ENCODE data around the gene RUNX3.

Gene RUNX3

DNA sequence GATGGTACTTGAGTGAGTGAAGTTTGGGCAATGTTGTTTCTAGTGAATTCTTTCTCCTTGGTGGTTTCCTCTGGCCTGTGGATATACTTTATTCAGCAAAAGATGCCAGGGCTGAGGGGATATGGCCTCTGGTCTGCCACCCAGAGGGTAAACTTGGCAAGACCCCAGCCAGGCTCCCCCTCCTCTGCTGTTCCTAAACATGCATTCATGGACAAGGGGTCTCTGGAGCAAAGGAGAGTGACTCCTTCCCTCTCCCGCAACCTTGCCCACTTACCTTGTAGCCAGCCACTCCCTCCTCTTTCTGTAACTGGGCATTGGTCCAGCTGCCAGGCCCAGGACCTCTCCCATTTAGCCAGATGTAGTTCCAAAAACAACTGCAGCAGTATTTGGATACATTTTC is 43.8 kb downstream of the RUNX3 start:
- DNase-seq (ENCODE audit: low read depth), result no peak

GRCh38 chr1:24884751-24885150 is 45.3 kb downstream of the RUNX3 start:
- no peak for DNase-seq (ENCODE audit: low read depth)

GRCh38 chr1:24881034-24881433 is 49.0 kb downstream of the RUNX3 start:
- no peak for DNase-seq (ENCODE audit: low read depth)

DNA sequence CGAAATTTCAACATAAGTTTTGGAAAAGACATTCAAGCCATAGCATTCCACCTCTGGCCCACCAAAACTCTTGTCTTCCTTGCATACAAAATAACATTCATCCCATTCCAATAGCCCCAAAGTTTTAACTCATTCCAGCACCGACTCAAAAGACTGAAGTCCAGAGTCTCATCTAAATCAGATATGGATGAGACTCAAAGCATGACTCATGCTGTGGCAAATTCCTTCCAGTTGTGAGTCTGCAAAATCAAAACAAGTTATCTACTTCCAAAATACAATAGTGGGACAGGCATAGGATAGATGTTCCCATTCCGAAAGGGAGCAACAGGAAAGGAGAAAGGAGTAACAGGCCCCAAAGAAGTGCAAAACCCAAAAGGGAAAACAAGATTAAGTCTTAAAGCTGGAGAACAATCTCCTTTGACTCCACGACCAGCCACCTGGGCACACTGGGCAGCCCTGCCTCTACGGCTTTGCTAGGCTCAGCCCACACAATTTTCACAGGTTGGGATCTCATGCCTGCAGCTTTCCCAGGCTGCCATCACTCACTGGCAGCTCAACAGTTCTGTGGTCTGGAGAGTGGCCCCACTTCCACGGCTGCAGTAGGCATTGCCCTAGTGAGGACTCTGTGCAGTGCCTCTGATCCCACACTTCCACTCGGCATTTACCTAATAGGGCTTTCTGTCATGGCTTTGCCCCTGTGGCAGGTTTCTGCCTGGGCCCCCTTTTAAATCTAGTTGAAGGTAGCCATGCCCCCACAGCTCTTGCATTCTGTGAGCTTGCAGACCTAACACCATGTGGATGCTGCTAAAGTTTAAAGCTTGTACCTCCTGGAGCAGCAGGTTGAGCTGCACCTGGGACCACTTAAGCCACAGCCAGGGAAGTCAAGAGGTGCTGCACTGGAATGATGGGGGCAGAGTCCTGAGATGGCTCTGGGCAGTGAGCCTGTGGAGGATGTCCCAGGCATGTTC is 51.0 kb downstream of the RUNX3 start:
- DNase-seq (ENCODE audit: low read depth), result no peak

- no peak for DNase-seq (ENCODE audit: low read depth)
Measured at GRCh38 chr1:24878045-24878444, 52.0 kb downstream of the RUNX3 start.

DNA sequence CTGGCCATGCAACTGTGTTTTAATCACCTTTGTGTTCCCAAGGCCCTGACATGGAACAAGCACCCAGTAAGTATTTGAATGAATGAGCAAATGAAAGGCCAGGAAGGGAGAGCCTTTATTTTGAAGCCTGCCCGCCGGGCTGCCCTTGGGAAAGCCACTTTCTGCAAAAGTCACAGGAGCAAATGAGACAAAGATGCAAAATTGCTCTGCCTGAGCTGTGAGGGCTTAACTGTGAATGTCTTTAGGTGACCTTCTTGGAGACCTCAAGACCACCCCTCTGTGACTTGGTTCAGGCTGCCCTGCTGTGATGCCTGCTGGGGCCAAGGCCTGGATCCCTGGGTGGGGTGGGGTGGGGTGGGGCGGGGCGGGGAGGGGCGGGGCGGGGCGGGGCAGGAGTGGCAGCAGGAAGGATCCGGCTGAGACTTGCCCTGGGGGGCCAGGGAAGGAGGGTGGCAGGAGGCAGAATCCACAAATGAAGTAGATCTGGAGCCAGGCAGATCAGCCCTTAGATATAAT is 54.0 kb downstream of the RUNX3 start:
- no peak for DNase-seq (ENCODE audit: low read depth)

- DNase-seq (ENCODE audit: low read depth), result no peak
Measured at GRCh38 chr1:24875257-24875656, 54.8 kb downstream of the RUNX3 start.

DNA sequence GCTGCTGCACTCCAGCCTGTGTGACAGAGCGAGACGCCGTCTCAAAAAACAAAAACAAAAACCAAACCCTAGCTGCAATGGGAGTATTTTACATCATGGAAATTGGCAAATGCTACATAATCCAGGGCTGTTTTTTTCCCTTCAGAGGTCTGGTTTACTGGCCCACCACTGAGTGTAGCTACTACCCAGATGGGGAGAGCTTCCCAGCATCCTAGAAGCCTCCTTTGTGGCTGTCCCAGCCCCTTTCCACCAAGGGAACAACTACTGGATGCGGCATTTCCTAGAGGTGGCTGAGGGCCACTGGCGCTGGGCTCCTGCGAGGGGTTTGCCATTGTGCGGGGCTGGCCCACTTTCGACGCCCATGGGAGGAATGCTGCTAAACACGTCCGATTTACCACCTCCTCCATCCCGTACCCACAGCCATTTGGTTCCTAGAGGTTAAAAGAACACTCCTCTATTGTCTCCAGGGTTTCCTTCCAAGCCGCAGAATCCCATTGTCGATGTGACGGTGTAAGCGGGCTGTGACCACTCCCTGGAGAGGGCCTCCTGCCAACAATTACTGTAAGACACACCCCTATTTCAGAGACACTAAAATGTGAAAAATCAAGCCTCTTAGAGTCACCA is 55.4 kb downstream of the RUNX3 start:
- no peak for DNase-seq (ENCODE audit: low read depth)

DNA sequence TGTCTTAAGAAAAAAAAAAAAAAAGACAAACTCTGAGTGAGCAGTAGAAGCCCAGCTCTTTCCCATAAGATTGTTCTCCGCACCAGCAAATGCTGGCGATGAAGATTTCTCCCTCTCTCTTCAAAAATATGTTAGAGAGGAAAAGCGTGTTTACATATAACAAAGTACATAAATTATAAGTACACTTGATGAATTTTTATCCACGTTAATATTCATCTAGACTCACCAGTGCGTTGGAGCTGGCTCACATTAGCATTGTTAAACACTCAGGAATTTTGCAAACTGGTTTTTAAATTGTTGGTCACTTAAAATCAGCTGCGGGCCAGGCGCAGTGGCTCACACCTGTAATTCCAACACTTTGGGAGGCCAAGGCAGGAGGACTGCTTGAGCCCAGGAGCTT is 56.0 kb downstream of the RUNX3 start:
- no peak for DNase-seq (ENCODE audit: low read depth)

DNA sequence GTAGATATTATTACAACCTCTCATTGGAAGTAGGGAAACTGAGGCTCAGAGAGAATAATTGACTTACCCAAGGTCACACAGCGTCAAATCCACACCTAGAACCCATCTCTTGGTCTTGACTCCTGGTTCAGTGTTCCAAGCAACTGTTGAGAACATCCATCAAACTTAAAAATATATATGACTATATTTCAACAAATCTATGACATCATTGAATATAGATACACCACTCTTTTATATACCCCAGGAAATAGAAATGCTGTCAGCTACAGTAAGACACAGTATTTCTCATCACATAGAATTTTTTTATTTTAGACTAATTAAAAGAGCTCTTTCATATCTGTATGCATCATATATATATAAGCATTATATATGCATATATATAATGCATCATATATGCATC is 56.9 kb downstream of the RUNX3 start:
- DNase-seq (ENCODE audit: low read depth), result no peak

DNA sequence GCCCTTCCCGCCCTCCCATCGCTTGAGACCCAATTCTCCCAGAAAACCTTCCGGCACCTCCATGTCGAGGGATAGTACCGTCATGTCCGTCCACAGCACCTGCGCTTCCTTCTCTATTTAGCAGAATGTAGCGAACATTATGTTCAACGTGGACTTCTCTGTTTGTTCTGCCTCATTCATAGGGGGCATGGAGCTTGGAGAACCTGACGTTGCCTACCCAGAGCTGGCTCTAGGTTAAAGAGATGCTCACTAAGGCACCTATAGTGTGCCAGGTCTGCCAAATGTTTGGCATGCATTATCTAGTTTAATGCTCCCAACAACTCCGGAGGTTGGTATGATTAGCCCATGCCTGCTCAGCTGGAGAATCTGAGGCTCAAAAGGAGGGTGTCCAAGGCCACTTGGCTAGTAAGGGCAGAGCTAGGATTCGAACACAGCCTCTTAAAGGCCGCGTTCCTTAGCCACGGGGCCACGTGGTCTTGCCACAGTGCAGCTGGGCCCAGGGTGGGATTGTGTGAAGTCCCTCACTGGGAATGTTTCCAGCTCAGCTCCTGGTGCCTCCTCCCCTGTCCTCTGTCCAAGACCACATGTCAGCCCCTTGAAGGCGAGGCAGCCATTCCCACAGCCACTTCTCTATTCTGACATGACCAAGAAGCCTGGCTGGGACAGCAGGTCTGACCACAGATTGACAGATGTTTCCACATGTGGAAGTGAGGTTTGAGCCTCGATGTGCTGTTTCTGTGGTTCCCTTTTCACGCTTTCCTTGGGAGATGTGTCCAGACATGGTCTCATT is 57.8 kb downstream of the RUNX3 start:
- no peak for DNase-seq (ENCODE audit: low read depth)

DNA sequence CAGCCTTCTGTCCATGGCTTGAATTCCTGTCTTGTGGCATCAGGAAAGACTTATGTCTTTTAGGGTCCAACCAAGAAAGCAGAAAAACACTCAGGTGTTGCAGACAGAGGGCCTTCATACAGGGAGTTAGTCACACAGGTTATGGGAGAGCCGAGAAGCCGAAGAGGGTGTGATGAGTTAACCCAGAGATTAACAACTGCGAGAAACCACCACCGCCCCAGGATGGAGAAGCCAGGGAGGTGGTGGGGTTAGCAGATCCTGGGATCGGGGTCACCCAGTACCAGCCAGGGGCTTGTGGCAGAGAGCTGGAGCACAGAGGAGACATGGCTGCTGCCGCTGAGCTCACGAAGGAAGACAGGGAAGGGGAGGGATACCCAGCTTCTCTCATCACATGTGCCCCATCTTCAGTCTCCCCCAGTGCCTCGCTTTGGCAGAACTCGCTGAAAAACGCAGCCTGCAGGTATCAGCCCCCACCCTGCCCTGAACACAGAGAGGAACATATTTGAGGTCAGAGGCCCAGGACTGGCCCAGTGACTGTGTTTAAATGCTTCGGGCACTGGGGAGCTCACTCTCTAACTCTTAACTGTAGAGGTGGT is 58.7 kb downstream of the RUNX3 start:
- no peak for DNase-seq (ENCODE audit: low read depth)

- no peak for DNase-seq (ENCODE audit: low read depth)
Measured at GRCh38 chr1:24870551-24871195, 59.4 kb downstream of the RUNX3 start.

GRCh38 chr1:24868016-24868875 is 61.8 kb downstream of the RUNX3 start:
- no peak for DNase-seq (ENCODE audit: low read depth)

DNA sequence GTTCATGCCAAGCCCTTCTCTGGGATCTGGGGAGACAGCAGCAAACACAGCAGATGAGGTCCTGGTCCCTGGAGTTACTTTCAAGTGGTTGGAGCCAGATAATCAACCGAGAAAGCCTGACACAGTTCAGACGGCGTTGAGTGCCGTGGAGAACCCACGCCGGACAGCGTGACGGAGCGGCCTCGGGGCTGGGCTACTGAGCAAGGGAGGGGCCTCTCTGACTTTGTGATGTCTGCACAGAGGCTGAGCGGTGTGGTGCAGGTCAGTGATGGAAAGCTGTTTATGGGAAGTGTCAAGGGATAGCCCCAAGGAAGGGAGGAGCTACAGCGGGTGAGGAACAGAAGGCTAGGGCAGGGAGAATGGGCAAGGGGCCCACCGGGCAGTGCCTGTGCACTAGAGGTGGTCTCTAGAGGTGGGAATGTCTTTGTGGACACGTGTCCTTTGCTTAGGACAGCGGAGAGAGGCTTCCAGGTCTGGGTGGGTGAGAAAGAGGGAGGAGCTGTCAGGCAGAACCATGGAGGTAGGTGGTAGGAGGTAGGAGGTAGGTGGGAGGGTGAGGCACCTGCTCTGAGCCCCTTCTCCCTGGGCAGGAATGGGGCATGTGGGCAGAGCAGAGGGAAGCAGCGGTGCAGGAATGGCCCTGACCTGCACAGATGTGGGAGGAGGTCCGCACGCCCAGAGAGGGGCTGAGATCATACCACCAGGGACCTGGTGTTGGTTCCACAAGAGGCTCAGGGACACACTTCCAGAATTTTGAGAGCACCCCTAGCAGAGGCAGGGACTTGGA is 62.8 kb downstream of the RUNX3 start:
- DNase-seq (ENCODE audit: low read depth), result no peak

DNA sequence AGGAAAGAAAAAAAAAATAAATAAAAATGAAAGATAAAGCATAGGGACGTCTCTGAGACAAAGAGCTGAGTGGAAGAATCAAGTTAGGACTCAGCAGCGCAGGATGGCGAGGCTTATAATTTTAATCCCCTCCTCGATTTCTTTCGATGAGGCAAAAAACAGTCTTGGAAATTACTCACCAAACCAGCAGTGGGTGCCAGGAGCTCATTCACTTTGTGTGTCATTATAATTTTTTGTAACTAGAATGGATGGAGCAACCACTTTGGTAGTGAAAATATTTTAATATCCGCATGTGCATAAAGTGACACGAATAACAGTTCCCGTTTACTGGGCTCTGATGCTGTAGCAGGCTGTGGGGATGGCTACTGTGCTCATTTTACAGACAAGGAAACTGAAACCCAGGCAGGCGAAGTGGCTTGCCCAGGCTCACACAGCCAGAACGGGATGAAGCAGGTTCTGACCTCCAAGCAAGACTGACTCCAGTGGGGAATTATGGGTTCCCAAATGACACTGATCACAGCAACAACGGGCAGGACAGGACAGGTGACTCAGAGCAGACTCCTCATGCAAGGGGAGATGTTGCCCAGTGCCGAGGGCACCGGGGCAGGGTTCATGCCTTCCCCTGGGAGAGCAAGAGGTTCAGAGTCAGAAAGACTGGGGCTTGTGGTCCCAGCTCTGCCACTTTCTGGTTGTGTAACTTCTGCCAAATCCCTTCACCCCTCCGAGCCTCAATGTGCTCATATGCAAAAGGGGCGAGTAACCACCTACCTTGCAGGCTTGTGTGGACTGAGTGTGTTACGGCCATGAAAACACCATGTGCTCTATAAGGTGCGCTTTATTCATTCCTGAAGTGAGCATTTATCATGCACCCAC is 63.6 kb downstream of the RUNX3 start:
- DNase-seq (ENCODE audit: low read depth), result no peak

GRCh38 chr1:24865587-24865986 is 64.5 kb downstream of the RUNX3 start:
- no peak for DNase-seq (ENCODE audit: low read depth)

GRCh38 chr1:24865168-24865567 is 64.9 kb downstream of the RUNX3 start:
- DNase-seq (ENCODE audit: low read depth), result no peak

- no peak for DNase-seq (ENCODE audit: low read depth)
Measured at GRCh38 chr1:24864370-24864777, 65.7 kb downstream of the RUNX3 start.

All from stimulated activated CD8-positive, alpha-beta memory T cell treated with anti-CD3 and anti-CD28 coated beads, Interleukin-15, amount 100 ng/mL, for 24 hours (primary cell).